Tibial nerve (tissue), 4 donors: ENCODE data around the gene PTPRG.

Experiments
- EP300 ChIP-seq, 2 donors: sonication (generic); formaldehyde crosslinking; IDR thresholded peaks; one replicate each; pipeline ENCODE4 v1.6.1; 2017; ENCODE audit warnings: antibody characterized with exemption in 2 of 2, mild to moderate bottlenecking in 1 of 2
- POLR2A ChIP-seq, 2 donors: fragments of 450-650 bp; IDR thresholded peaks; one replicate each; pipeline ENCODE4 v1.6.1; 2017; ENCODE audit warnings: antibody characterized with exemption in 2 of 2, mild to moderate bottlenecking in 2 of 2, moderate library complexity in 2 of 2
- TF ChIP-seq, protein P1 (sequence below), 5 experiments: fragments of 200-600 bp in 3 of 5; fragments of 450-650 bp in 2 of 5; sonication (generic) in 3 of 5; IDR thresholded peaks; one replicate each; pipeline ENCODE4 v1.5.1; 2016 to 2019; ENCODE audit warnings: antibody characterized with exemption in 5 of 5, mild to moderate bottlenecking in 3 of 5, moderate library complexity in 2 of 5

DNA sequence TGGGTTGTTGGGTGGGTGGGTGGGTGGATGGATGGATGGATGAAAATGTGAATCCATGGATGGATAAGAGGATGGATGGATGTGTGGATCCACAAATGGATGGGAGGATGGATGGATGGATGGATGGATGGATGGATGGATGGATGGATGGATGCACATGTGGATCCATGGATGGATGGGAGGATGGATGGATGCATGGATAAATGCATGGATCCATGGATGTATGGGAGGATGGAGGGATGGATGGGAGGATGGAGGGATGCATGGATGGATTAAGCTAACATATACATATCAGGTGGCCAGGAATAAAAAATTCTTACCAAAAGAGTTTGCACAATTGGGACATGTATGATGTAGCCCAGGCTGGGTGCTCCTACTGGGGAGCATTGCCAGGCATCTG is 616.7 kb downstream of the PTPRG start:
- TF ChIP-seq, protein P1, sequence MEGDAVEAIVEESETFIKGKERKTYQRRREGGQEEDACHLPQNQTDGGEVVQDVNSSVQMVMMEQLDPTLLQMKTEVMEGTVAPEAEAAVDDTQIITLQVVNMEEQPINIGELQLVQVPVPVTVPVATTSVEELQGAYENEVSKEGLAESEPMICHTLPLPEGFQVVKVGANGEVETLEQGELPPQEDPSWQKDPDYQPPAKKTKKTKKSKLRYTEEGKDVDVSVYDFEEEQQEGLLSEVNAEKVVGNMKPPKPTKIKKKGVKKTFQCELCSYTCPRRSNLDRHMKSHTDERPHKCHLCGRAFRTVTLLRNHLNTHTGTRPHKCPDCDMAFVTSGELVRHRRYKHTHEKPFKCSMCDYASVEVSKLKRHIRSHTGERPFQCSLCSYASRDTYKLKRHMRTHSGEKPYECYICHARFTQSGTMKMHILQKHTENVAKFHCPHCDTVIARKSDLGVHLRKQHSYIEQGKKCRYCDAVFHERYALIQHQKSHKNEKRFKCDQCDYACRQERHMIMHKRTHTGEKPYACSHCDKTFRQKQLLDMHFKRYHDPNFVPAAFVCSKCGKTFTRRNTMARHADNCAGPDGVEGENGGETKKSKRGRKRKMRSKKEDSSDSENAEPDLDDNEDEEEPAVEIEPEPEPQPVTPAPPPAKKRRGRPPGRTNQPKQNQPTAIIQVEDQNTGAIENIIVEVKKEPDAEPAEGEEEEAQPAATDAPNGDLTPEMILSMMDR (IDR thresholded peaks at IDR 0.05), result no peak
- TF ChIP-seq EP300 (IDR thresholded peaks at IDR 0.05), result no peak
- no peak for TF ChIP-seq POLR2A (IDR thresholded peaks at IDR 0.05)
